Tibial nerve (tissue), 4 donors: ENCODE measurements around the gene CEACAM19. TPM values are rescaled to one million over a fixed set of nuclear protein-coding genes. Genes with fewer than 3 reads are reported as not detected.

Source experiments
- DNase-seq, 2 donors: peaks; one replicate each; pipeline ENCODE4 v3.0.0-alpha.2; 2019; ENCODE audit warnings: low spot score in 2 of 2
- H3K27ac ChIP-seq, 4 donors: fragments of 200-600 bp; sonication (generic) in 3 of 4; one replicate each; pipeline ENCODE4 v1.5.1; 2017 to 2019; ENCODE audit warnings: mild to moderate bottlenecking in 1 of 4
- H3K27me3 ChIP-seq, 2 donors: fragments of 200-600 bp; sonication (generic) in 1 of 2; one replicate each; pipeline versions ENCODE4 v1.5.1 to v1.6.0; 2017 to 2019
- H3K36me3 ChIP-seq, 3 donors: fragments of 200-600 bp; sonication (generic); one replicate each; pipeline ENCODE4 v1.5.1; 2018 to 2019
- H3K4me1 ChIP-seq, 4 donors: fragments of 200-600 bp; sonication (generic) in 3 of 4; one replicate each; pipeline ENCODE4 v1.5.1; 2017 to 2019
- H3K4me3 ChIP-seq, 4 donors: fragments of 200-600 bp; sonication (generic) in 3 of 4; one replicate each; pipeline ENCODE4 v1.5.1; 2017 to 2019; ENCODE audit warnings: mild to moderate bottlenecking in 1 of 4, moderate library complexity in 1 of 4
- H3K9me3 ChIP-seq, 4 donors: fragments of 200-600 bp; sonication (generic) in 3 of 4; one replicate each; pipeline ENCODE4 v1.5.1; 2017 to 2019
- CTCF ChIP-seq, 5 experiments: fragments of 200-600 bp in 3 of 5; fragments of 450-650 bp in 2 of 5; sonication (generic) in 3 of 5; IDR thresholded peaks; one replicate each; pipeline ENCODE4 v1.5.1; 2016 to 2019; ENCODE audit warnings: antibody characterized with exemption in 5 of 5, mild to moderate bottlenecking in 3 of 5, moderate library complexity in 2 of 5
- EP300 ChIP-seq, 2 donors: sonication (generic); formaldehyde crosslinking; IDR thresholded peaks; one replicate each; pipeline ENCODE4 v1.6.1; 2017; ENCODE audit warnings: antibody characterized with exemption in 2 of 2, mild to moderate bottlenecking in 1 of 2
- POLR2A ChIP-seq, 2 donors: fragments of 450-650 bp; IDR thresholded peaks; one replicate each; pipeline ENCODE4 v1.6.1; 2017; ENCODE audit warnings: antibody characterized with exemption in 2 of 2, mild to moderate bottlenecking in 2 of 2, moderate library complexity in 2 of 2
- WGBS, 2 donors: methylation state at CpG; one replicate each; pipeline ENCODE4 v1.1.5; 2018; 5-methylcytosine and 5-hydroxymethylcytosine counted together
- total RNA-seq, 4 donors: library from RNA; depleted of rRNA; stranded (reverse); fragments of >200 nt; gene quantifications; one replicate each; pipeline ENCODE4 v1.1.0, GENCODE V29; 2016

CEACAM19 gene
- total RNA-seq, 4 donors from 2014 or later = 10.9 to 38.7 (median 15.4) TPM

- H3K4me1 ChIP-seq = peaks cover 0 to 33% (median 0%) of the 10 kb centered on the region in 4 donors
- no peaks in the 10 kb centered on the region for H3K9me3 ChIP-seq
- peaks cover 0 to 9% (median 0%) of the 10 kb centered on the region in 3 donors for H3K36me3 ChIP-seq
- H3K27me3 ChIP-seq = no peaks in the 10 kb centered on the region
- H3K27ac ChIP-seq = no peak overlapping the region
- TF ChIP-seq CTCF (IDR thresholded peaks at IDR 0.05) (no peak), EP300 (IDR thresholded peaks at IDR 0.05) (no peak), POLR2A (IDR thresholded peaks at IDR 0.05) (no peak)
- WGBS, 2 donors = 84 to 91% methylated on average over 7 of the region's 7 CpGs
- no peak for DNase-seq
- no peak overlapping the region for H3K4me3 ChIP-seq
Observed at GRCh38 chr19:44687888-44688287, 16.6 kb downstream of the CEACAM19 start.

- H3K27ac ChIP-seq = no peak overlapping the region
- H3K36me3 ChIP-seq = no peaks in the 10 kb centered on the region
- H3K27me3 ChIP-seq = no peaks in the 10 kb centered on the region
- peak; percentile 60 to 82 for DNase-seq
- no peaks in the 10 kb centered on the region for H3K9me3 ChIP-seq
- H3K4me3 ChIP-seq = no peak overlapping the region
- H3K4me1 ChIP-seq = peaks cover 0 to 31% (median 0%) of the 10 kb centered on the region in 4 donors
- WGBS, 2 donors = 39 to 40% methylated on average over 11 of the region's 11 CpGs
- TF ChIP-seq POLR2A (IDR thresholded peaks at IDR 0.05) = no peak
- TF ChIP-seq EP300 (IDR thresholded peaks at IDR 0.05) = no peak
- peak; percentile 88 to 93 (median 90) for TF ChIP-seq CTCF (IDR thresholded peaks at IDR 0.05)
Observed at GRCh38 chr19:44689290-44690130, 18.2 kb downstream of the CEACAM19 start.

GRCh38 chr19:44690131-44690440, 18.8 kb downstream of the CEACAM19 start:
- Histone ChIP-seq H3K4me3 (no peak overlapping the region), H3K36me3 (no peaks in the 10 kb centered on the region), H3K27me3 (no peaks in the 10 kb centered on the region), H3K9me3 (no peaks in the 10 kb centered on the region), H3K27ac (no peak overlapping the region), H3K4me1 (peaks cover 0 to 26% (median 0%) of the 10 kb centered on the region in 4 donors)
- no peak for DNase-seq
- no peak for TF ChIP-seq CTCF (IDR thresholded peaks at IDR 0.05)
- WGBS, 2 donors = 82 to 92% methylated on average over 3 of the region's 3 CpGs

- DNase-seq = no peak
- no peak overlapping the region for H3K4me3 ChIP-seq
- 64 to 71% methylated on average over 5 of the region's 5 CpGs for WGBS, 2 donors
- H3K27me3 ChIP-seq = no peaks in the 10 kb centered on the region
- TF ChIP-seq POLR2A (IDR thresholded peaks at IDR 0.05) = no peak
- TF ChIP-seq CTCF (IDR thresholded peaks at IDR 0.05) = no peak
- no peak for TF ChIP-seq EP300 (IDR thresholded peaks at IDR 0.05)
- H3K4me1 ChIP-seq = peaks cover 0 to 31% (median 0%) of the 10 kb centered on the region in 4 donors
- no peaks in the 10 kb centered on the region for H3K36me3 ChIP-seq
- peak overlapping the region in 1 of 4 donors; percentile 51 for H3K27ac ChIP-seq
- no peaks in the 10 kb centered on the region for H3K9me3 ChIP-seq
Observed at GRCh38 chr19:44692379-44692721, 21.1 kb downstream of the CEACAM19 start.

- TF ChIP-seq POLR2A (IDR thresholded peaks at IDR 0.05) (no peak), EP300 (IDR thresholded peaks at IDR 0.05) (no peak), CTCF (IDR thresholded peaks at IDR 0.05) (no peak)
- Histone ChIP-seq H3K4me3 (no peak overlapping the region), H3K27me3 (no peaks in the 10 kb centered on the region), H3K9me3 (no peaks in the 10 kb centered on the region), H3K4me1 (peaks cover 0 to 27% (median 0%) of the 10 kb centered on the region in 4 donors), H3K36me3 (no peaks in the 10 kb centered on the region), H3K27ac (peak overlapping the region in 1 of 4 donors; percentile 26)
- no peak for DNase-seq
- 81% methylated on average over 2 of the region's 2 CpGs for WGBS, 2 donors
Observed at GRCh38 chr19:44694184-44694579, 22.9 kb downstream of the CEACAM19 start.
